Transverse colon (tissue), 4 donors: ENCODE results near the gene GNRHR.
"Not testable (repeated sequence)": the region's sequence is repeated elsewhere in the genome, so short reads cannot be mapped to it uniquely, and the experiment has no call there.

Experiments
- POLR2A ChIP-seq: fragments of 450-650 bp; IDR thresholded peaks from one replicate; pipeline ENCODE4 v1.6.1; 2016; ENCODE audit warnings: antibody characterized with exemption, mild to moderate bottlenecking, moderate library complexity
- POLR2AphosphoS5 ChIP-seq, 3 donors: sonication (generic); formaldehyde crosslinking; IDR thresholded peaks; one replicate each; pipeline ENCODE4 v1.6.1; 2016; ENCODE audit warnings: antibody characterized with exemption in 3 of 3
- TF ChIP-seq, protein P1 (sequence below), 5 experiments: fragments of 200-600 bp in 3 of 5; fragments of 450-650 bp in 2 of 5; sonication (generic) in 3 of 5; IDR thresholded peaks; 1 replicate in 2 of 5; 2 replicates in 3 of 5; pipeline ENCODE4 v1.5.1; 2016 to 2017; ENCODE audit warnings: antibody characterized with exemption in 5 of 5, inconsistent platforms in 3 of 5, mild to moderate bottlenecking in 2 of 5, moderate library complexity in 1 of 5

DNA sequence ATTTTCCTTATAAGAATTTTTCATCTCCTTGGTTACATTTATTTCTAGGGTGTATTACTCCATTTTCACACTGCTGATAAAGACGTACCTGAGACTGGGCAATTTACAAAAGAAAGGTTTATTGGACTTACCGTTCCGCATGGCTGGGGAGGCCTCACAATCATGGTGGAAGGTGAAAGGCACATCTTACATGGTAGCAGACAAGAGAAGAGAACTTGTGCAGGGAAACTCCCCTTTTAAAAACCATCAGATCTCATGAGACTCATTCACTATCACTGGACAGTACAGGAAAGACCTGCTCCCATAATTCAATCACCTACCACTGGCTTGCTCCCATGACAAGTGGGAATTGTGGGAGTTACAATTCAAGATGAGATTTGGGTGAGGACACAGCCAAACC lies 47.5 kb downstream of the GNRHR start:
- TF ChIP-seq, protein P1, sequence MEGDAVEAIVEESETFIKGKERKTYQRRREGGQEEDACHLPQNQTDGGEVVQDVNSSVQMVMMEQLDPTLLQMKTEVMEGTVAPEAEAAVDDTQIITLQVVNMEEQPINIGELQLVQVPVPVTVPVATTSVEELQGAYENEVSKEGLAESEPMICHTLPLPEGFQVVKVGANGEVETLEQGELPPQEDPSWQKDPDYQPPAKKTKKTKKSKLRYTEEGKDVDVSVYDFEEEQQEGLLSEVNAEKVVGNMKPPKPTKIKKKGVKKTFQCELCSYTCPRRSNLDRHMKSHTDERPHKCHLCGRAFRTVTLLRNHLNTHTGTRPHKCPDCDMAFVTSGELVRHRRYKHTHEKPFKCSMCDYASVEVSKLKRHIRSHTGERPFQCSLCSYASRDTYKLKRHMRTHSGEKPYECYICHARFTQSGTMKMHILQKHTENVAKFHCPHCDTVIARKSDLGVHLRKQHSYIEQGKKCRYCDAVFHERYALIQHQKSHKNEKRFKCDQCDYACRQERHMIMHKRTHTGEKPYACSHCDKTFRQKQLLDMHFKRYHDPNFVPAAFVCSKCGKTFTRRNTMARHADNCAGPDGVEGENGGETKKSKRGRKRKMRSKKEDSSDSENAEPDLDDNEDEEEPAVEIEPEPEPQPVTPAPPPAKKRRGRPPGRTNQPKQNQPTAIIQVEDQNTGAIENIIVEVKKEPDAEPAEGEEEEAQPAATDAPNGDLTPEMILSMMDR (IDR thresholded peaks at IDR 0.05): not testable (repeated sequence)
- not testable (repeated sequence) for TF ChIP-seq POLR2A; POLR2AphosphoS5 (IDR thresholded peaks at IDR 0.05)
